Colonic mucosa (tissue), 4 donors: Measurements from ENCODE around the gene DCBLD1. TPM values are rescaled to one million over a fixed set of nuclear protein-coding genes. Genes with fewer than 3 reads are reported as not detected.
"Not testable (repeated sequence)": the region's sequence is repeated elsewhere in the genome, so short reads cannot be mapped to it uniquely, and the experiment has no call there.

ENCODE experiments used
- DNase-seq: peaks from one replicate; pipeline ENCODE4 v3.0.0-alpha.2; 2020
- H3K27ac ChIP-seq: fragments of 200-600 bp; one replicate; pipeline ENCODE4 v1.8.0; 2021
- H3K27me3 ChIP-seq: fragments of 200-600 bp; one replicate; pipeline ENCODE4 v1.8.0; 2021
- H3K36me3 ChIP-seq: fragments of 200-600 bp; one replicate; pipeline ENCODE4 v1.8.0; 2021
- H3K4me1 ChIP-seq: fragments of 200-600 bp; one replicate; pipeline ENCODE4 v1.8.0; 2021; ENCODE audit warnings: mild to moderate bottlenecking
- H3K4me3 ChIP-seq: fragments of 200-600 bp; one replicate; pipeline ENCODE4 v1.8.0; 2021
- H3K9ac ChIP-seq, 2 donors: one replicate each; pipeline ENCODE4 v1.7.0; 2013; ENCODE audit warnings: control low read depth in 2 of 2, low read depth in 2 of 2, low read length in 2 of 2
- H3K9me3 ChIP-seq: fragments of 200-600 bp; one replicate; pipeline ENCODE4 v1.8.0; 2021
- intact Hi-C: fragments of 100-400 bp; cut with DNase I; formaldehyde crosslinking; loops from one replicate; pipeline ENCODE4 v1.14.1; 2022
- total RNA-seq, 2 donors: library from RNA; stranded (reverse); fragmentation: NEBNext Ultra II Directional in 1 of 2; extraction: Animal tissue kit (Norgen Biotek cat#: 25700) in 1 of 2; gene quantifications; one replicate each; pipeline ENCODE4 v1.2.1, GENCODE V29; 2021
- TF ChIP-seq, protein P1 (sequence below): fragments of 200-600 bp; IDR thresholded peaks from one replicate; pipeline ENCODE4 v1.8.0; 2022; ENCODE audit warnings: antibody characterized with exemption, mild to moderate bottlenecking
- donor health status: healthy.
- donor health status: DM: no; HTN: no; CAD: no.
- donor health status: DM: no; HTN: no; CAD: no.

Gene DCBLD1
- total RNA-seq, 2 donors from 2014 or later: 16.3 to 17.2 TPM

DNA sequence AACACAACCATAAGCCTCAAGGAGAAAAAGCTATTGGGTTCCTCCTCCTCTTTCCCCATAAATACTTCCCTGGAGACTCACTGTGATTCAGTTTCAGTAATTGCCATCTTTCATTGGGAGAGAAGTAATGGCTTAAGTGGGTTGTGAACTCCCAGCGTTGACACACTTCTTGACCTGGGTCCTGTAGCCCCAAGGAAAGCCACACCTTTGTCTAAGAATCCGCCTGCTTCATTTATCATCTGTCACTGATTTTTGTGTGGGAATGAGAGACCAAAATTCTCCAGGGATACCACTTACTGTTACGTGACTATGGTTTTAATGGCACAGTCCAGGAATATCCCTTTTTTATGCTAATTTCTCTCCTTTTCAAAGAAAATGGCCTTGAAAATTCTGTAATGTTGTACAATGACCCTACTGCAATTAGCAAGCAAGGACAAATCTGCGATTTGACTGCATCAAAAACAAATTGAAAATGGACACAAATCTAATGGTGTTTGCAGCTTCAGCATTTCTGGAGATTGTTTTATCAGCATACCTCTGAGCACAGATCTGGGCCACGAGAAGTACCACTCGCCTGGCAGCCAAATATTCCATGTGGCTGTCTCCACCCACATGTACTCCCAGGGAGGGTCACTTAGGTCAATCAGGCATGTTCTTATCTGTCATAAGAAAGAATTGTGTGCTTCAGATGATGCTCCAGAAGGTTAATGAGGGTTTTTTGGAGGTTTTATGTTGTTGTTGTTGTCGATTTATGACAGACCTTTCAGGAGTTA lies 29.8 kb downstream of the DCBLD1 start:
- intact Hi-C loops: no loop called here
- TF ChIP-seq, protein P1, sequence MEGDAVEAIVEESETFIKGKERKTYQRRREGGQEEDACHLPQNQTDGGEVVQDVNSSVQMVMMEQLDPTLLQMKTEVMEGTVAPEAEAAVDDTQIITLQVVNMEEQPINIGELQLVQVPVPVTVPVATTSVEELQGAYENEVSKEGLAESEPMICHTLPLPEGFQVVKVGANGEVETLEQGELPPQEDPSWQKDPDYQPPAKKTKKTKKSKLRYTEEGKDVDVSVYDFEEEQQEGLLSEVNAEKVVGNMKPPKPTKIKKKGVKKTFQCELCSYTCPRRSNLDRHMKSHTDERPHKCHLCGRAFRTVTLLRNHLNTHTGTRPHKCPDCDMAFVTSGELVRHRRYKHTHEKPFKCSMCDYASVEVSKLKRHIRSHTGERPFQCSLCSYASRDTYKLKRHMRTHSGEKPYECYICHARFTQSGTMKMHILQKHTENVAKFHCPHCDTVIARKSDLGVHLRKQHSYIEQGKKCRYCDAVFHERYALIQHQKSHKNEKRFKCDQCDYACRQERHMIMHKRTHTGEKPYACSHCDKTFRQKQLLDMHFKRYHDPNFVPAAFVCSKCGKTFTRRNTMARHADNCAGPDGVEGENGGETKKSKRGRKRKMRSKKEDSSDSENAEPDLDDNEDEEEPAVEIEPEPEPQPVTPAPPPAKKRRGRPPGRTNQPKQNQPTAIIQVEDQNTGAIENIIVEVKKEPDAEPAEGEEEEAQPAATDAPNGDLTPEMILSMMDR: no peak
- no peaks in the 10 kb centered on the region for H3K4me1 ChIP-seq
- no peak overlapping the region for H3K4me3 ChIP-seq
- no peaks in the 10 kb centered on the region for H3K36me3 ChIP-seq
- no peak overlapping the region for H3K27ac ChIP-seq
- no peak overlapping the region for H3K9ac ChIP-seq
- H3K9me3 ChIP-seq: no peaks in the 10 kb centered on the region
- no peaks in the 10 kb centered on the region for H3K27me3 ChIP-seq
- no peak for DNase-seq

DNA sequence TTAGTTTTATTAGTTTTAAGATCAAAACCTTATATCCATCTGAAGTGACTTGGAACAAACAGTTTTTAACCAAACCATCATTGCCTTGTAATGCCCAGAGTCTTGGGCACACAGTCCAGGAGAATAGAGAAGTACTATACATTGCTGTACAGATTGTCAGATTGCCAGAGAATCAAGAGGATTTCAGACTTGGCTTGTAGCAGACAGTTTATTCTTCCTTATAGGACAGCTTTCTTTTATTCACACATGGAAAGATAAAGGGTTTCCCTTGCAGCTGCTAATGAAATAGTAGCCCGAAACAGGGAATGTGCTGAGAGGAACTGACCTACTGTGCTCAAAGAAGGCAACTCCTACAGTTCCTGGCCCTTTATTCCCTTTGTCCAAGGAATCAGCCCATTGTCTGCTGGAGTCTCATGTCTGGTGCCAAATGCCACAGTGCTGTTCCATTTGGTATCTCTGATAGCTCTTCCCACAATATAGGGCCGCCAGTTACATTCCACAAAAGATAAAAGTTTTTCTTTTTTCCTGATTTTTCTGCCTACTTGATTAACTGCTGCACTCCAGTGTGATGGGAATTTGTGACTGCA lies 30.6 kb downstream of the DCBLD1 start:
- no peaks in the 10 kb centered on the region for H3K4me1 ChIP-seq
- no peak overlapping the region for H3K9ac ChIP-seq
- H3K36me3 ChIP-seq: no peaks in the 10 kb centered on the region
- H3K27ac ChIP-seq: no peak overlapping the region
- H3K27me3 ChIP-seq: no peaks in the 10 kb centered on the region
- H3K4me3 ChIP-seq: no peak overlapping the region
- TF ChIP-seq, protein P1: no peak
- intact Hi-C loops: no loop called here
- no peaks in the 10 kb centered on the region for H3K9me3 ChIP-seq
- no peak for DNase-seq

DNA sequence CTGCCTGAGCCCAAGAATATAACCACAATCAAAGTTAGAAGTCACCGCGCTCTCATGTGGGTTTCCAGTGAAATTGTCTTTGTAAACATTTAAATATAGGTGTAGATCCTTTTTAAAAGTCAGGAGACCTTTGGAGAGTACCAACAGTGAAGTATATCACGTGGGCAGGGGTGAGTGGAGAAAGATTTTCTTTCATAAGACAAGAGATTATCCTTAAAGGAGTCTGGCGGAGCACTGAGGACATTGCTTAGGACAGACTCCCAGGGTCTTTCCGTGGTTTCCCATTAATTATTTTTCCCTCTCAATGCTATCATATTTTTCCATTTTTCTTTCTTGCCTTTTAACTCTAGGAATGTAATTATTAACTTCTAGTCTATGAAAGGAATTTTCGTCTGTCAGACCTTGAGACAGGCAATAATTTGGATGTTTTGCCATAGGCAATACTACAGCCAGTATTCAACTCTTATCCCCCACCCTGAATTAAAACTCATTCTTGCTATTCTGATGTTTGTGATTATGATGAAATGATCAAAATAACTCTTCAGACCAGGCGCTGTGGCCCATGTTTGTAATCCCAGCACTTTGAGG lies 31.4 kb downstream of the DCBLD1 start:
- Histone ChIP-seq H3K27ac (no peak overlapping the region), H3K36me3 (no peaks in the 10 kb centered on the region), H3K4me3 (no peak overlapping the region), H3K9ac (no peak overlapping the region), H3K4me1 (no peaks in the 10 kb centered on the region), H3K9me3 (no peaks in the 10 kb centered on the region), H3K27me3 (no peaks in the 10 kb centered on the region)
- DNase-seq: no peak
- intact Hi-C loops: no loop called here
- TF ChIP-seq, protein P1: no peak

DNA sequence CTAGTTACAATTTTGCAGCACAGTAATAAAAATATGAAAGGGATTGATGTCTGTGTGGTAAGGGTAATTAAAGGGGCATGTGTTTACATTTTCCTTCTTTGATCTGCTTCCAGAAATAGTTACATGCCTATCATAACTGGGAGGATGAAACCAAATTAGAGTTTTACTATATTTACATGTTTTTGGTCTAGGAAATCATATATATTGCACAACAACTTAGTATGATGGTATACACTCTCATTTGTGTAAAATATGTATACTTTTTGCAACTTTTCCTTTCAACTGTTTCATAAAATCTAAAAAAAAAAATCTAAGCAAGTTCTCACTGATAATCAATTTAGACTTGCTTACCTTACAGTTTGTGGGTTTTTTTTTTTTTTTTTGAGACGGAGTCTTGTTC lies 32.2 kb downstream of the DCBLD1 start:
- Histone ChIP-seq H3K9ac (no peak overlapping the region), H3K27ac (no peak overlapping the region), H3K4me3 (no peak overlapping the region), H3K27me3 (no peaks in the 10 kb centered on the region), H3K9me3 (no peaks in the 10 kb centered on the region), H3K36me3 (no peaks in the 10 kb centered on the region), H3K4me1 (no peaks in the 10 kb centered on the region)
- intact Hi-C loops: no loop called here
- TF ChIP-seq, protein P1: no peak
- DNase-seq: no peak

DNA sequence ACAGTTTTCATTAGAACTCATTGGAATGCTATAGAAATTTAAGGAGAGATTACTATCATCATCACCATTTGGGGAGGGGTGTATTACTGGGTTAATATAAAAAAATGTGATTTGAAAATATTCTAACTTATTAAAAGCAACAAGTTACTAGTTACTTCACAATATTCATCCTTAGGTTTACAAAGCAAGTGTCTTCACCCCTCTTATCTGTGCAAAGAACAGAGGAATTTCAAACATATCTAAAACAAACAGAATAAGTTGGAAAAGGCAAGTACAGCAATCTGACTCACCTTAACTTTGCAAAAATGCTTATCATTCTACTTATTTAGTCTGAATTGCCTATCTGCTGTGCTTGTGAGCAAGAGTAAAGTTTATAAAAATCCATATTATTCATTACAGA lies 32.9 kb downstream of the DCBLD1 start:
- no peaks in the 10 kb centered on the region for H3K9me3 ChIP-seq
- no peaks in the 10 kb centered on the region for H3K27me3 ChIP-seq
- H3K4me1 ChIP-seq: no peaks in the 10 kb centered on the region
- intact Hi-C loops: no loop called here
- H3K27ac ChIP-seq: no peak overlapping the region
- no peak for DNase-seq
- no peaks in the 10 kb centered on the region for H3K36me3 ChIP-seq
- TF ChIP-seq, protein P1: no peak
- no peak overlapping the region for H3K9ac ChIP-seq
- no peak overlapping the region for H3K4me3 ChIP-seq

DNA sequence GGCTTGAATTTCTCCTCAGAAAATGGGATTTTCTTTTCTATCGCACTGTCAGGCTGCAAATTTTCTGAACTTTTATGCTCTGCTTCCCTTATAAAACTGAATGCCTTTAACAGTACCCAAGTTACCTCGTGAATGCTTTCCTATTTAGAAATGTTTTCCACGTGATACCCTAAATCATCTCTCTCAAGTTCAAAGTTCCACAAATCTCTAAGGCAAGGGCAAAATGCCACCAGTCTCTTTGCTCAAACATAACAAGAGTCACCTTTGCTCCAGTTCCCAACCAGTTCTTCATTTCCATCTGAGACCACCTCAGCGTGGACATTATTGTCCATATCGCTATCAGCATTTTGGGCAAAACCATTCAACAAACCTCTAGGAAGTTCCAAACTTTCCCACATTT lies 35.5 kb downstream of the DCBLD1 start:
- H3K27me3 ChIP-seq, H3K27ac ChIP-seq, intact Hi-C loops, H3K9me3 ChIP-seq, H3K4me3 ChIP-seq, H3K4me1 ChIP-seq, DNase-seq, H3K36me3 ChIP-seq, H3K9ac ChIP-seq: not testable (repeated sequence)
